ENCODE data around the gene REEP6.
"Not testable (repeated sequence)": the region's sequence is repeated elsewhere in the genome, so short reads cannot be mapped to it uniquely, and the experiment has no call there.

DNA sequence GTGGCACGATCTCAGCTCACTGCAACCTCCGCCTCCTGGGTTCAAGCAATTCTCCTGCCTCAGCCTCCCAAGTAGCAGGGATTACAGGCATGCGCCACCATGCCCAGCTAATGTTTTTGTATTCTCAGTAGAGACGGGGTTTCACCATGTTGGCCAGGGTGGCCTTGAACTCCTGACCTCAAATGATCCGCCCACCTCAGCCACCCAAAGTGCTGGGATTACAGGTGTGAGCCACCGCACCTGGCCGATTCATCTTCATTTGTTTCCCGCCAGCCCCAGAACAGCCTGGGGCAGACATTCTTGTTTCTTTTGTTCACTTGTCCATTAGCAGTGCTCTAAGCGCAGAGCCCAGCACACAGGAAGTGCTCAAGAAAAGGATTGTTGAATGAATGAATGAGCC lies 13.9 kb upstream of the REEP6 start:
- not testable (repeated sequence) for TF ChIP-seq EZH2 (IDR thresholded peaks at IDR 0.05; ENCODE audit: insufficient read depth, poor library complexity, severe bottlenecking); EZH2phosphoT487 (IDR thresholded peaks at IDR 0.05; ENCODE audit: insufficient read depth, low read depth)
